IPS DF 6.9 (cell line): Measurements from ENCODE around the gene CERS1.

Experiments
- DNase-seq: peaks from one replicate; pipeline ENCODE4 v3.0.0-alpha.2; 2013; ENCODE audit warnings: low read depth, low spot score
- H3K27ac ChIP-seq: one replicate; pipeline ENCODE4 v1.5.1; 2013; ENCODE audit warnings: low read length, control low read depth
- H3K27me3 ChIP-seq: 2 replicates; pipeline ENCODE4 v1.6.1; 2013; ENCODE audit warnings: mild to moderate bottlenecking, low read length; ENCODE audit not compliant: control insufficient read depth, insufficient read depth
- H3K36me3 ChIP-seq: 2 replicates; pipeline ENCODE4 v1.6.1; 2013; ENCODE audit warnings: low read length; ENCODE audit not compliant: control insufficient read depth, insufficient read depth
- H3K4me1 ChIP-seq: 2 replicates; pipeline ENCODE4 v1.6.1; 2013; ENCODE audit warnings: low read length; ENCODE audit not compliant: control insufficient read depth, insufficient read depth
- H3K4me3 ChIP-seq: 2 replicates; pipeline ENCODE4 v1.5.1; 2013; ENCODE audit warnings: mild to moderate bottlenecking, low read length
- H3K9me3 ChIP-seq: 2 replicates; pipeline ENCODE4 v1.6.1; 2013; ENCODE audit warnings: low read length, inconsistent platforms; ENCODE audit not compliant: control insufficient read depth, insufficient read depth
- WGBS: extraction: QIAGEN DNeasy Blood & Tissue Kit; methylation state at CpG from one replicate; pipeline ENCODE4 v1.1.7; 2013; ENCODE audit warnings: mixed read lengths, missing lambda C conversion rate; ENCODE audit not compliant: insufficient read length, insufficient coverage; 5-methylcytosine and 5-hydroxymethylcytosine counted together

CERS1 gene

GRCh38 chr19:18862976-18863842 lies 32.7 kb downstream of the CERS1 start:
- no peaks in the 10 kb centered on the region for H3K9me3 ChIP-seq
- H3K27ac ChIP-seq = no peak overlapping the region
- DNase-seq = no peak
- H3K4me1 ChIP-seq = no peaks in the 10 kb centered on the region
- H3K36me3 ChIP-seq = peaks cover 66% of the 10 kb centered on the region
- WGBS = no CpG with 5 or more reads among the region's 33 CpGs
- H3K27me3 ChIP-seq = no peaks in the 10 kb centered on the region
- no peak overlapping the region for H3K4me3 ChIP-seq

DNA sequence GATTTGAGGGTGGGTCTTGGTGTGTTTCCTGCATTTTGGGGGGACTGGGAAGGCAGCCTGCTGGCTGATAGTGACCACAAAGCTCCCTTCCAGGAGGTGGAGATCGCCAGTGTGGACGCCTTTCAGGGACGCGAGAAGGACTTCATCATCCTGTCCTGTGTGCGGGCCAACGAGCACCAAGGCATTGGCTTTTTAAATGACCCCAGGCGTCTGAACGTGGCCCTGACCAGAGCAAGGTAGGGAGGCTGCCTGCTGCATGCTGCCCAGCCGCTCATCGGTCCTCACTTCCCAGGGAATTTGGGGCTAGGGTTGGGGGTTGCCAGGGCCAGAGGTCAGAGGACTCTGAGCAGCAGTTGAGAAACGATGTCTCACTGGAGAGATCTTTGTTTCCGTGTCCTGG lies 34.0 kb downstream of the CERS1 start:
- no CpG with 5 or more reads among the region's 12 CpGs for whole genome bisulfite sequencing
- no peak overlapping the region for H3K27ac ChIP-seq
- no peaks in the 10 kb centered on the region for H3K27me3 ChIP-seq
- peaks cover 68% of the 10 kb centered on the region for H3K36me3 ChIP-seq
- H3K9me3 ChIP-seq = no peaks in the 10 kb centered on the region
- no peak for DNase-seq
- no peaks in the 10 kb centered on the region for H3K4me1 ChIP-seq
- no peak overlapping the region for H3K4me3 ChIP-seq

- WGBS = no CpG with 5 or more reads among the region's 9 CpGs
- DNase-seq = no peak
- H3K9me3 ChIP-seq = no peaks in the 10 kb centered on the region
- H3K36me3 ChIP-seq = peaks cover 75% of the 10 kb centered on the region
- H3K4me3 ChIP-seq = no peak overlapping the region
- no peak overlapping the region for H3K27ac ChIP-seq
- H3K4me1 ChIP-seq = no peaks in the 10 kb centered on the region
- H3K27me3 ChIP-seq = no peaks in the 10 kb centered on the region
Measured at GRCh38 chr19:18861235-18861634, 34.7 kb downstream of the CERS1 start.

DNA sequence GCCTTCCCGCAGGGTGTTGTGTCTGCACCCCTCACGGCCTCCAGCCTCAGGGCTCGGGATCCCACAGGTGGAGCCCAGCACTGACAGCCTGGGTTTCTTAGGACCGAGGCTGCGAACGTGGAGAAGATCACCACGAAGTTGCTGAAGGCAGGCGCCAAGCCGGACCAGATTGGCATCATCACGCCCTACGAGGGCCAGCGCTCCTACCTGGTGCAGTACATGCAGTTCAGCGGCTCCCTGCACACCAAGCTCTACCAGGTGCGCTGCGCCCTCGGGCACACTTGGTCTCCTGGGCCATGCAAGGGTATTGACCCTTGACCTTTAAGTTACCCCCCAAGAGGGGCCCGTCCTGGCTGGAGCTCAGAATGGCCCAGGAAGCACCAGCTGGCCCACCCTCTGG lies 35.2 kb downstream of the CERS1 start:
- no peaks in the 10 kb centered on the region for H3K9me3 ChIP-seq
- no peak for DNase-seq
- H3K4me1 ChIP-seq = no peaks in the 10 kb centered on the region
- WGBS = no CpG with 5 or more reads among the region's 17 CpGs
- H3K4me3 ChIP-seq = no peak overlapping the region
- H3K27ac ChIP-seq = no peak overlapping the region
- H3K36me3 ChIP-seq = peaks cover 76% of the 10 kb centered on the region
- no peaks in the 10 kb centered on the region for H3K27me3 ChIP-seq

- H3K27ac ChIP-seq = no peak overlapping the region
- H3K27me3 ChIP-seq = no peaks in the 10 kb centered on the region
- no peaks in the 10 kb centered on the region for H3K4me1 ChIP-seq
- H3K4me3 ChIP-seq = no peak overlapping the region
- H3K36me3 ChIP-seq = peaks cover 79% of the 10 kb centered on the region
- WGBS = no CpG with 5 or more reads among the region's 11 CpGs
- DNase-seq = no peak
- no peaks in the 10 kb centered on the region for H3K9me3 ChIP-seq
Measured at GRCh38 chr19:18860302-18860700, 35.7 kb downstream of the CERS1 start.

DNA sequence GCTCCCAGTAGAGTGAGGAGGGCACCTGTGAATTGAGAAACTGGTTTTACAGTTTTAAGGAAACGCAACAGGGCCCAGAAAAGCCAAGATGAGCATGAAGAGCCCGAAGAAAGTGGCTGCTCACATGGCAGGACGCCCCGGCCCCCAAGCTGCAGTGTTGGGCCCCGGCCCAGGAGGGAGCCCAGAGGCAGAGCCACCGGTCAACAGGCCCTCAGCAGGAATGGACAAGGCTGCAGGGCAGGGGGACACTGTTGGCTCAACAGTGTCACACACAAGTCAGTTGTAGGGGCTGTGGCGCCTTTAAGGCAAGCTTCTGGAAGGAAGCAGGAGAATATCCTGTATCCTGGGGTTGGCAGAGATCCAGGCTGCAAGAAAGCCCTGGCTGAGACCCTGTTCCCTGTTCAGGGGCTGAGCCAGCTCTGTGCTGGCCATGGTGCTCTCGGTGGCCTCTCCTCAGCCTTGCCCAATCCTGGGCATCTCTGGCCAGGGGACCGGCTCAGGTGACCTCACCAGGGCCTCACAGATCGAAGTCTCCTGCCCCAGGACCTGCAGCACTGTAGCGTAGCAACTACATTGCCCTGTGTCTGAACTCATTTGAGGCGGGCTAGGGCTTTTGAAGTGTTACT lies 36.2 kb downstream of the CERS1 start:
- Histone ChIP-seq H3K27me3 (no peaks in the 10 kb centered on the region), H3K4me3 (no peak overlapping the region), H3K36me3 (peaks cover 80% of the 10 kb centered on the region), H3K27ac (no peak overlapping the region), H3K4me1 (no peaks in the 10 kb centered on the region), H3K9me3 (no peaks in the 10 kb centered on the region)
- DNase-seq = no peak
- WGBS = no CpG with 5 or more reads among the region's 12 CpGs

DNA sequence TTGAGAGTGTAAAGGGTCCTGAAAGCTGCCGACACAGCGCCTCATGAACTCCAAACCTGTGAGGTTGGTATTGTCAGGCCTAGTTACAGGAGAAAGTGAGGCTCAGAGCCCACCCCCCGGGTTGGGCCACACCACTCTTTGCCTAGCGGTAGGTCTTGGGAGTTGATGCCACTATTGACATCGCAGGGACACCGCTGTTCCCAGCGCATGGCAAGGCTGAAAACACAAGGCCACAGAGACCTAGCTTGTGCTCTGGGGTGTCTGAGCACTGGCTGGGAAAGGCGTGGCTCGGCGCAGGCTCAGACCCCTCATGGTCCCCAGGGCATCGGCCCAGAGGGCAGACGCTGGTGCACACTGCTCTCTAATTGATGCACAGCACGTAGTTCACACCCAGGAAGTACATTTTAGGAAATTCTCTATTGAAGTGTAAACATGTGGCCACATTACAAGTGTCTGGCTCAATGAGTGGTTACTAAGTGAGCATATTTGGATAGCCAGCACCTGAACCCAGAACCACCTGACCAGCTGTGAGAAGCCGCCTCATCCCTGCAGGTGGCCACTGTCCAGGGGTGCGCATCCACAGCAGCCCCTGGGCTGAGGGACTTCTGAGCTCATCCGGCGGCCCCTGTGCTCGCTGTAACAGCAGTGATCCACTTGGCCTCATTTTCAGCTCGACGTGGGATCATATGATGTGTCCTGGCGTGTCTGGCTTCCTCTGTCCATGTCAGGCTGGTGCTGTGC lies 36.9 kb downstream of the CERS1 start:
- H3K4me1 ChIP-seq = no peaks in the 10 kb centered on the region
- no peak for DNase-seq
- no peak overlapping the region for H3K27ac ChIP-seq
- H3K36me3 ChIP-seq = peaks cover 82% of the 10 kb centered on the region
- no CpG with 5 or more reads among the region's 21 CpGs for WGBS
- no peak overlapping the region for H3K4me3 ChIP-seq
- H3K9me3 ChIP-seq = no peaks in the 10 kb centered on the region
- H3K27me3 ChIP-seq = no peaks in the 10 kb centered on the region

DNA sequence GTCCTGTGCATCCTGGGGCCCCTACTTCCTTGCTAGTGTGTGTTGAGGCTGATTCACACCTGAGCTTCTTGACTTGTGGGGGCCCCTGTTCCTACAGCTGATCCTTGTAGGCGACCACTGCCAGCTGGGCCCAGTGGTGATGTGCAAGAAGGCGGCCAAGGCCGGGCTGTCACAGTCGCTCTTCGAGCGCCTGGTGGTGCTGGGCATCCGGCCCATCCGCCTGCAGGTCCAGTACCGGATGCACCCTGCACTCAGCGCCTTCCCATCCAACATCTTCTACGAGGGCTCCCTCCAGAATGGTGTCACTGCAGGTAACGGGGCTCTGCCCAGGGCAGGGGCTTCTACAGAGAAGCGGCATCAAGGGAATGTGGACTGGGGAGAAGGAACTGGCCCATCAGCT lies 38.7 kb downstream of the CERS1 start:
- H3K27ac ChIP-seq = no peak overlapping the region
- WGBS = no CpG with 5 or more reads among the region's 13 CpGs
- no peaks in the 10 kb centered on the region for H3K9me3 ChIP-seq
- H3K36me3 ChIP-seq = peaks cover 83% of the 10 kb centered on the region
- H3K27me3 ChIP-seq = no peaks in the 10 kb centered on the region
- no peak overlapping the region for H3K4me3 ChIP-seq
- H3K4me1 ChIP-seq = no peaks in the 10 kb centered on the region; the same call in 1 of the 2 replicates
- no peak for DNase-seq

GRCh38 chr19:18856385-18857126 lies 39.4 kb downstream of the CERS1 start:
- H3K9me3 ChIP-seq = no peaks in the 10 kb centered on the region
- no peaks in the 10 kb centered on the region for H3K27me3 ChIP-seq
- no peak overlapping the region for H3K27ac ChIP-seq
- peaks cover 81% of the 10 kb centered on the region for H3K36me3 ChIP-seq
- H3K4me1 ChIP-seq = no peaks in the 10 kb centered on the region; the same call in 1 of the 2 replicates
- no CpG with 5 or more reads among the region's 22 CpGs for WGBS
- no peak for DNase-seq
- H3K4me3 ChIP-seq = no peak overlapping the region
